PFSK-1 (cell line): Measurements from ENCODE around the gene DAB1.

Source experiments
- FOXP2 ChIP-seq: optimal IDR thresholded peaks from 2 replicates; pipeline ENCODE3; 2011; ENCODE audit warnings: borderline replicate concordance, control low read depth, inconsistent platforms; ENCODE audit not compliant: insufficient read depth; ENCODE audit errors: extremely low read length, extremely low read depth
- POLR2AphosphoS5 ChIP-seq: IDR thresholded peaks from 2 replicates; pipeline ENCODE4 v1.6.1; 2012; ENCODE audit warnings: low read depth, mild to moderate bottlenecking, control low read depth, low read length, moderate library complexity
- SIN3A ChIP-seq: IDR thresholded peaks from 2 replicates; pipeline ENCODE4 v1.6.1; 2012; ENCODE audit warnings: mild to moderate bottlenecking, low read length, moderate library complexity, borderline replicate concordance; ENCODE audit not compliant: insufficient read depth
- TAF1 ChIP-seq: IDR thresholded peaks from 2 replicates; pipeline ENCODE4 v1.6.1; 2012; ENCODE audit warnings: low read length, control low read depth, borderline replicate concordance; ENCODE audit not compliant: insufficient read depth
- TF ChIP-seq, protein P1 (sequence below), 2 experiments: IDR thresholded peaks; 2 replicates each; pipeline versions ENCODE4 v1.6.1 to v1.8.0; 2011 to 2012; ENCODE audit warnings: low read depth in 2 of 2, low read length in 2 of 2, control low read depth in 1 of 2, inconsistent platforms in 1 of 2, mild to moderate bottlenecking in 1 of 2, moderate library complexity in 1 of 2; ENCODE audit not compliant: insufficient read depth in 1 of 2

DAB1 gene

DNA sequence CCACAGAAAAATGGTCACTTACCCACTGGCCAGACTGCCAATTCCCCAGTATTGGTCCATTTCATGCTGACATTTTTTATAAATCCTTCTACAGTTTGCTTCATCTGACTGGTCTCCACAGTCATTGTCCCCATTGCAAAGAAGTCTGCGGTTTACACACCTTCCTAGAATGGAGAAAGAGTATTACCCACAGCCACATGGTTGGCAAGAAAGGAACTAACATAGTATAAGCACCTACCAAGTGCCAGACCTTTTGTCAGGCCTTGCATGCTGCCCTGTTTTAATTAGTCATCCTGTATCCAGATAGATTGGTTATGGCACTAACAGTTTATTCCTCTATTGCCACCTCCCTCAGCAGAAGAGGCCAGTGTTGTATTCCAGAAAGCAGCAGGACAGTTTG is 469.2 kb downstream of the DAB1 start:
- TF ChIP-seq, protein P1, sequence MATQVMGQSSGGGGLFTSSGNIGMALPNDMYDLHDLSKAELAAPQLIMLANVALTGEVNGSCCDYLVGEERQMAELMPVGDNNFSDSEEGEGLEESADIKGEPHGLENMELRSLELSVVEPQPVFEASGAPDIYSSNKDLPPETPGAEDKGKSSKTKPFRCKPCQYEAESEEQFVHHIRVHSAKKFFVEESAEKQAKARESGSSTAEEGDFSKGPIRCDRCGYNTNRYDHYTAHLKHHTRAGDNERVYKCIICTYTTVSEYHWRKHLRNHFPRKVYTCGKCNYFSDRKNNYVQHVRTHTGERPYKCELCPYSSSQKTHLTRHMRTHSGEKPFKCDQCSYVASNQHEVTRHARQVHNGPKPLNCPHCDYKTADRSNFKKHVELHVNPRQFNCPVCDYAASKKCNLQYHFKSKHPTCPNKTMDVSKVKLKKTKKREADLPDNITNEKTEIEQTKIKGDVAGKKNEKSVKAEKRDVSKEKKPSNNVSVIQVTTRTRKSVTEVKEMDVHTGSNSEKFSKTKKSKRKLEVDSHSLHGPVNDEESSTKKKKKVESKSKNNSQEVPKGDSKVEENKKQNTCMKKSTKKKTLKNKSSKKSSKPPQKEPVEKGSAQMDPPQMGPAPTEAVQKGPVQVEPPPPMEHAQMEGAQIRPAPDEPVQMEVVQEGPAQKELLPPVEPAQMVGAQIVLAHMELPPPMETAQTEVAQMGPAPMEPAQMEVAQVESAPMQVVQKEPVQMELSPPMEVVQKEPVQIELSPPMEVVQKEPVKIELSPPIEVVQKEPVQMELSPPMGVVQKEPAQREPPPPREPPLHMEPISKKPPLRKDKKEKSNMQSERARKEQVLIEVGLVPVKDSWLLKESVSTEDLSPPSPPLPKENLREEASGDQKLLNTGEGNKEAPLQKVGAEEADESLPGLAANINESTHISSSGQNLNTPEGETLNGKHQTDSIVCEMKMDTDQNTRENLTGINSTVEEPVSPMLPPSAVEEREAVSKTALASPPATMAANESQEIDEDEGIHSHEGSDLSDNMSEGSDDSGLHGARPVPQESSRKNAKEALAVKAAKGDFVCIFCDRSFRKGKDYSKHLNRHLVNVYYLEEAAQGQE (IDR thresholded peaks at IDR 0.05; ENCODE audit: insufficient read depth in 1 of 2, low read depth in 2 of 2, low read length in 2 of 2) = no peak
- no peak for TF ChIP-seq SIN3A
- TF ChIP-seq FOXP2 = no peak
- no peak for TF ChIP-seq TAF1
- no peak for TF ChIP-seq POLR2AphosphoS5

DNA sequence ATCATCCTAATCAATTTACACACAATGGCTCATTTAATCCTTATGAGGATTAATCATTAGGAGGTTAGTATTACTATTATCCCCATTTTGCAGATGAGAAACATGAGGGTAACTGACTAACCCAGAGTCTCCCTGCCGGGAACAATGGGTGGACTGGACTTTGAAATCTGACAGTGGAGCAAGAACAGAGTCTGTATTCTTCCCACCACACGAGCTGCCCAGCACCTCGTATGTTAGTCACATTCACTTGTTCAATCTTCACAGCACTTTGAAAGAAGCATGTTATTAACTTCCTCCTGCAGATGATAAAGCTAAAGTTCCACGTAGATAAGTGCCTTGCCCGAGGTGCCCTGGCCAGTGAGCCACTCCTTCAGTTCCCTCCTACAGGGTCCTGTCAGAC is 470.5 kb downstream of the DAB1 start:
- TF ChIP-seq TAF1 (no peak), SIN3A (no peak), FOXP2 (no peak), POLR2AphosphoS5 (no peak)
- TF ChIP-seq, protein P1 (IDR thresholded peaks at IDR 0.05; ENCODE audit: insufficient read depth in 1 of 2, low read depth in 2 of 2, low read length in 2 of 2) = no peak

DNA sequence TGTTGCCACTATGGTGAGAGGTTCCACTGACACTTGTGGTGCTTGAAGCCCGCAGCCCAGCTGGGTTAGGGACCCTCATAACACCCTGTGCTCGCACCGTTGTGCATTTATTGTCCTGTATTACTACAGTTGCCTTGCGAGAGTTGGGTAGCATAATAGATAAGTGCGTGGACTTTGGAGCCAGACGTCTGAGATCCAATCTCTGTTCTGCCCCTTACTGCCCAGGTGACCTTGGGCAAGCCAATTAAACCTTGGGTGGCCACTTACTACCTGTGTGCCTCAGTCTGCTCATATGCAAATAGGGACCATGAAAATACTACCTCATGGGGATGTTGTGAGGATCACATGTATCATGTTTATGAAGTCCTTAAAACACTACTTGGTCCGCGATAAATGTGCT is 471.4 kb downstream of the DAB1 start:
- TF ChIP-seq TAF1 = no peak
- TF ChIP-seq, protein P1 (IDR thresholded peaks at IDR 0.05; ENCODE audit: insufficient read depth in 1 of 2, low read depth in 2 of 2, low read length in 2 of 2) = no peak
- no peak for TF ChIP-seq POLR2AphosphoS5
- no peak for TF ChIP-seq FOXP2
- no peak for TF ChIP-seq SIN3A

DNA sequence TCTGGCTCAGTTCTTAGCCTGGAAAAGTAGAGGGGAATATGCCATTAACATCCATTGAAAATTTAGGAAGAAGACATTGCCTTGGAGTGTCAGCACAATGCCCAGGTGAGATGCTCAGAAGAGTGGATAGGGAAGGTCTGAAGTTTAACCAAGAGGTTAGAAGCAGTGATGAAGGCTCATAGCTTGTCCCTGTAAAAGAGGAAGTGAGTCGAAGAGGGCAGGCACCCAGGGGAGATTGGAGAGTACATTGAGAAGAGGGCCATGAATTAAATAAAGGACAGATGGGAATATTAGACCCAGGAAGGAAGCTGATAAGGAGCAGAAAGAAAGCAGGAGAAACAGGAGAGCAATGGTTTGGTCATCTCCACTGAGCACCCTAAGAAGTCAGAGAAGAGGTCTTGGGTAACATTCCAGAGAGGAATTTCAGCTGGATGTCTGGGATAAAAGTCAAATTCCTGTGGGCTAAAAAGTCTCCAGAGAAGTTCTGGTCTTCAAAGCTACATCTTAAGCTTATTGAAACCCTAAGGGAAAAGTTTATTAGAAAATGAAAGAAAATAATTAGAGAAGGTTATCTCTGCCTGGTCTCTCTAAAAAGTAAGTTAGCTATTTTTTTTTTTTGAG is 475.3 kb downstream of the DAB1 start:
- no peak for TF ChIP-seq FOXP2
- no peak for TF ChIP-seq TAF1
- no peak for TF ChIP-seq POLR2AphosphoS5
- no peak for TF ChIP-seq SIN3A
- TF ChIP-seq, protein P1 (IDR thresholded peaks at IDR 0.05; ENCODE audit: insufficient read depth in 1 of 2, low read depth in 2 of 2, low read length in 2 of 2) = no peak
